K562 (cell line): Measurements from ENCODE around the gene TMEM116.

ENCODE experiments used
- ARNT ChIP-seq, 2 experiments: fragments of 450-650 bp; IDR thresholded peaks; 2 replicates each; pipeline ENCODE4 v1.6.1; 2016; ENCODE audit warnings: mild to moderate bottlenecking in 1 of 2
- BDP1 ChIP-seq: IDR thresholded peaks from 3 replicates; pipeline ENCODE4 v1.6.1; 2011; ENCODE audit not compliant: insufficient read length, insufficient read depth
- BRCA1 ChIP-seq, 2 experiments: fragments of 450-650 bp in 1 of 2; sonication (generic) in 1 of 2; formaldehyde crosslinking in 1 of 2; IDR thresholded peaks; 2 replicates each; pipeline versions ENCODE4 v1.5.0 to v1.6.1; 2017 to 2020; ENCODE audit warnings: mild to moderate bottlenecking in 1 of 2, missing genetic modification reagents in 1 of 2
- CEBPG ChIP-seq, 3 experiments: fragments of 200-800 bp in 1 of 3; sonication (Bioruptor generic) in 1 of 3; sonication (generic) in 1 of 3; formaldehyde crosslinking in 1 of 3; IDR thresholded peaks in 2 of 3; conservative IDR thresholded peaks in 1 of 3; 2 replicates each; pipeline versions ENCODE4 v1.6.1 to v1.8.0; 2016 to 2022; ENCODE audit warnings: missing compliant biosample characterization in 2 of 3, missing genetic modification characterization in 2 of 3, mild to moderate bottlenecking in 1 of 3, missing genetic modification reagents in 1 of 3
- FOXA1 ChIP-seq: fragments of 450-650 bp; IDR thresholded peaks from 2 replicates; pipeline ENCODE4 v1.6.1; 2016; ENCODE audit warnings: mild to moderate bottlenecking, borderline replicate concordance
- GABPB1 ChIP-seq: sonication (generic); formaldehyde crosslinking; IDR thresholded peaks from 2 replicates; pipeline ENCODE4 v1.8.0; 2022; ENCODE audit warnings: mild to moderate bottlenecking, missing genetic modification reagents
- HDAC2 ChIP-seq: fragments of 450-650 bp; IDR thresholded peaks from 2 replicates; pipeline ENCODE4 v1.6.1; 2016; ENCODE audit warnings: mild to moderate bottlenecking
- RAD21 ChIP-seq, 2 experiments: fragments of 250-450 bp in 1 of 2; fragments of 450-650 bp in 1 of 2; sonication (Bioruptor Pico) in 1 of 2; formaldehyde crosslinking in 1 of 2; IDR thresholded peaks in 1 of 2; conservative IDR thresholded peaks in 1 of 2; 2 replicates each; pipeline versions ENCODE4 v1.4.0 to v1.8.0; 2020 to 2022; ENCODE audit warnings: mild to moderate bottlenecking in 2 of 2, moderate library complexity in 1 of 2
- SIN3A ChIP-seq, 2 experiments: fragments of 150-350 bp in 1 of 2; IDR thresholded peaks; 2 replicates each; pipeline ENCODE4 v1.6.1; 2011 to 2016; ENCODE audit warnings: borderline replicate concordance in 2 of 2, low read depth in 2 of 2, low read length in 2 of 2, mild to moderate bottlenecking in 2 of 2, moderate library complexity in 2 of 2; ENCODE audit not compliant: control insufficient read depth in 1 of 2
- TBL1XR1 ChIP-seq, 2 experiments: IDR thresholded peaks; 2 replicates each; pipeline ENCODE4 v1.6.1; 2012; ENCODE audit warnings: improper control_type of control experiment in 2 of 2, low read length in 2 of 2, mild to moderate bottlenecking in 1 of 2
- ZNF121 ChIP-seq: sonication (generic); formaldehyde crosslinking; conservative IDR thresholded peaks from 2 replicates; pipeline ENCODE4 v1.8.0; 2022; ENCODE audit warnings: missing genetic modification reagents
- ZNF143 ChIP-seq: sonication (generic); formaldehyde crosslinking; IDR thresholded peaks from 2 replicates; pipeline ENCODE4 v1.9.0; 2022; ENCODE audit warnings: mild to moderate bottlenecking, missing genetic modification reagents
- ZNF274 ChIP-seq: IDR thresholded peaks from 2 replicates; pipeline ENCODE4 v1.6.1; 2011; ENCODE audit warnings: low read depth, mild to moderate bottlenecking, low read length, moderate library complexity, borderline replicate concordance
- TF ChIP-seq, protein P1 (sequence below), 3 experiments: IDR thresholded peaks in 2 of 3; conservative IDR thresholded peaks in 1 of 3; 2 replicates each; pipeline ENCODE4 v1.5.1; 2011 to 2012; ENCODE audit warnings: low read length in 3 of 3, mild to moderate bottlenecking in 3 of 3, control low read depth in 2 of 3, improper control_type of control experiment in 1 of 3, inconsistent platforms in 1 of 3, low read depth in 1 of 3, mixed read lengths in 1 of 3, moderate library complexity in 1 of 3; ENCODE audit not compliant: insufficient read depth in 2 of 3

DNA sequence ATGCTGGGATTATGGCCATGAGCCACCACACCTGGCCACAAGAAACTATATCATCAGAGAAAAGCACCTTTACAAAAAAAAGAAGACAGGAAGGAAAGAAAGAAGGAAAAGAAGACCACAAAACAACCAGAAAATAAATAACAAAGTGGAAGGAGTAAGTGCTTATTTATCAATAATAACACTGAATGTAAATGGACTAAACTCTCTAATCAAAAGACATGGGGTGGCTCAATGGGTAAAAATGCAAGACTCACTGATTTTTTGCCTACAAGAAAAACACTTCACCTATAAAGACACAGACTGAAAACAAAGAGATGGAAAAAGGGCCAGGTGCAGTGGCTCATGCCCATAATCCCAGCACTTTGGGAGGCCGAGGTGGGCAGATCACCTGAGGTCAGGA lies 105.2 kb downstream of the TMEM116 start:
- no peak for TF ChIP-seq BRCA1 (IDR thresholded peaks at IDR 0.05)
- TF ChIP-seq BRCA1 (CRISPR knock-in tag; IDR thresholded peaks at IDR 0.05), result no peak
- TF ChIP-seq HDAC2, result no peak
- TF ChIP-seq SIN3A (IDR thresholded peaks at IDR 0.05; ENCODE audit: borderline replicate concordance in 2 of 2, control insufficient read depth in 1 of 2, low read depth in 2 of 2, low read length in 2 of 2), result no peak
- TF ChIP-seq RAD21 (CRISPR knock-in tag; conservative IDR thresholded peaks at IDR 0.05 in 1 of 2, IDR thresholded peaks at IDR 0.05 in 1 of 2), result no peak
- no peak for TF ChIP-seq FOXA1
- TF ChIP-seq ZNF274, result no peak
- no peak for TF ChIP-seq BDP1
- no peak for TF ChIP-seq ZNF143 (CRISPR knock-in tag)
- TF ChIP-seq ARNT (IDR thresholded peaks at IDR 0.05), result no peak
- TF ChIP-seq, protein P1, sequence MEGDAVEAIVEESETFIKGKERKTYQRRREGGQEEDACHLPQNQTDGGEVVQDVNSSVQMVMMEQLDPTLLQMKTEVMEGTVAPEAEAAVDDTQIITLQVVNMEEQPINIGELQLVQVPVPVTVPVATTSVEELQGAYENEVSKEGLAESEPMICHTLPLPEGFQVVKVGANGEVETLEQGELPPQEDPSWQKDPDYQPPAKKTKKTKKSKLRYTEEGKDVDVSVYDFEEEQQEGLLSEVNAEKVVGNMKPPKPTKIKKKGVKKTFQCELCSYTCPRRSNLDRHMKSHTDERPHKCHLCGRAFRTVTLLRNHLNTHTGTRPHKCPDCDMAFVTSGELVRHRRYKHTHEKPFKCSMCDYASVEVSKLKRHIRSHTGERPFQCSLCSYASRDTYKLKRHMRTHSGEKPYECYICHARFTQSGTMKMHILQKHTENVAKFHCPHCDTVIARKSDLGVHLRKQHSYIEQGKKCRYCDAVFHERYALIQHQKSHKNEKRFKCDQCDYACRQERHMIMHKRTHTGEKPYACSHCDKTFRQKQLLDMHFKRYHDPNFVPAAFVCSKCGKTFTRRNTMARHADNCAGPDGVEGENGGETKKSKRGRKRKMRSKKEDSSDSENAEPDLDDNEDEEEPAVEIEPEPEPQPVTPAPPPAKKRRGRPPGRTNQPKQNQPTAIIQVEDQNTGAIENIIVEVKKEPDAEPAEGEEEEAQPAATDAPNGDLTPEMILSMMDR (IDR thresholded peaks at IDR 0.05 in 2 of 3, conservative IDR thresholded peaks at IDR 0.05 in 1 of 3; ENCODE audit: insufficient read depth in 2 of 3, low read depth in 1 of 3, low read length in 3 of 3), result no peak
- TF ChIP-seq TBL1XR1 (IDR thresholded peaks at IDR 0.05; ENCODE audit: low read length in 2 of 2), result no peak
- no peak for TF ChIP-seq CEBPG (CRISPR knock-in tag; IDR thresholded peaks at IDR 0.05)
- TF ChIP-seq CEBPG (tag; conservative IDR thresholded peaks at IDR 0.05 in 1 of 2, IDR thresholded peaks at IDR 0.05 in 1 of 2), result no peak
- no peak for TF ChIP-seq GABPB1
- TF ChIP-seq ZNF121, result no peak
